Left renal cortex interstitium (tissue), 4 donors: ENCODE data around the gene TMSB15B. TPM values are rescaled to one million over a fixed set of nuclear protein-coding genes. Genes with fewer than 3 reads are reported as not detected.
A peak's percentile ranks its signal among the peaks of the same experiment; 100 is the strongest.
"Not testable (repeated sequence)": the region's sequence is repeated elsewhere in the genome, so short reads cannot be mapped to it uniquely, and the experiment has no call there.

Experiments used
- DNase-seq, 4 donors: peaks; one replicate each; pipeline ENCODE4 v3.0.0-alpha.2; 2013; ENCODE audit warnings: low read depth in 4 of 4, low spot score in 2 of 4, missing footprints in 1 of 4
- polyA plus RNA-seq, 4 donors: library from polyadenylated mRNA; unstranded; fragments of 120-200 nt; gene quantifications; one replicate each; pipeline ENCODE4 v1.2.1, GENCODE V29; 2013; ENCODE audit not compliant: insufficient read length in 4 of 4

The TMSB15B gene
- polyA plus RNA-seq: 10 to 100 TPM; 20.1 to 27.1 (median 25.4) TPM

DNA sequence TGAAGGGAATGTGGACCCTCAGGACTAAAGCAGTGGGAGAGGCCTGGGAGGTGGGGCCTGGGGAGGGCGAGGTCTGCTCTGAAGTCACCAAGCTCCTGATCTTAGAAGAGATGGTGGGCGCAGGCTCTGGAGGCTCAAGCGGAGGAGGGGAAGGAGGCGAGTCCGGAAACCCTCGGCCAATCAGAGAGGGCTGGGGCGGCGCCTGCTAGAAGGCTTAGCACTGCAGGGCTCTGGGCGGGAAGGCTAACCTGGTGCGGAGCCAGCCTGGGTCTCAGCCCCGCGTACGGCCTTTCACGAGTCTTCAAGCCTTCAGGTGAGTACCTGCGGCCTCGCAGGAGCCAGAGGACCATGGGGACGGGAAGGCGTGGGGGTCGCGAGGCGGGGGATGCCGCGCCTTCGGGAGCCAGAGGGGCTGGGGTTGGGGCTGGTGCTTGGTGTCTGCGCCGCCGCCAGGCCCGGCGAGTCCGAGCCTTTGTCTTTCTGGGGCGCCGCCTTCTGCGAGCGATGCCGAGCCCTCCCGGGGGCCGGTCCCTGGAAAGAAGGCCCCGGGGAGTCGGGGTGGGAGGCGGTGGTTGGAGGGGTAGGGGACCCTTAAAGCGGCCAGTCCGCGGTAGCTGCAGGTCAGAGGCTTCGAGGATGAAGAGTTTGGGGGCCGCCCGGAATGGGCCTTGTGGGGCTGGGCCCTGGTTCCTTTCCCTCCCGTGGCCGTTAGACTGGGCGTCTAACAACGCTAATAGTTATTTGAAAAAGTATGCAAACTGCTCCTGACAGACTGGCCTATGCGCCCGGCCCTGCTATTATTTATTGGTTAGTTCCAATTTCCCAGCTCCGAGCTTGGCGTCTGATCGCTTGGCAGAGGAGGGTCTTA is at the start of gene TMSB15B:
Gene TMSB15B (plus strand): TSS at position 217 of the 868 bp plus-strand sequence.
- DNase-seq: not testable (repeated sequence)

GRCh38 chrX:103913356-103914020 is 48.9 kb upstream of the TMSB15B start:
- DNase-seq: no peak

- DNase-seq: peak; percentile 28 to 72 (median 28)
These were observed 44.4 kb upstream of the TMSB15B start for GRCh38 chrX:103918050-103918449.

DNA sequence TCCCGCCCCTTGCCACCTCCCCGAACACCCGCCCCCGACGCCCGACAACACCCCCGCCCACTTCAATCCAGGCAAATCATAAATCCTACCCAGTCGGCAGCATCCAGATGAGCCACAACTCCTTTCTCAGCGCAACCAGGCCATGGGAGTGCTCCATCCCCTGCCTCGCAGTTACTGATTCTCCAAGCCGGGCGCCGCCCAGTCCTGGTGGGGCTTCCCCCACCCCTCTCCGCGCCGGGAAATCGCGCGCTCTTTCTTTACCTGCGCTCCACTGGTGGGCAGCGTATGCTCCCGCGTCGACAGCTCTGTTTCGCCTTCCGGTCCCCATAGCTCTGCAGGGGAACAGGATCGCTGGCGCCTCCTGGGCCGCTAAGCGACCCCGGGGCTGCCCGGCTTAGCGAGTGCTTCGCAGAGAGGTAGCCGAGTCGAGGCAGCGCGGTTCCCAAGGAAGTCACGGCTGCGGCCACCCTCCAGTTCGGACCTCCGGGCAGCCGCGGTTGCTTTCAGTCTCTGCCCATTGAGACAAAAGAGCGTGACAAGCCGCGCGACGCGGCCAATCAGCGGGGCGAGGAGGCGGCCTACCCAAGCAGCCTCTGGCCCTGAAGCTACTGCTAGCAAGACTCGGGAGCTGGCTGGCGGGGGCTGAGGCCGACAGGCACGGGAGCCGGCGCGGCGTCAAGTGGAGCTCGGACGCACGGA is 43.7 kb upstream of the TMSB15B start:
- DNase-seq: peak; percentile 26 to 44 (median 35)

GRCh38 chrX:103919270-103919637 is 43.2 kb upstream of the TMSB15B start:
- peak; percentile 9 to 46 (median 25) for DNase-seq

DNA sequence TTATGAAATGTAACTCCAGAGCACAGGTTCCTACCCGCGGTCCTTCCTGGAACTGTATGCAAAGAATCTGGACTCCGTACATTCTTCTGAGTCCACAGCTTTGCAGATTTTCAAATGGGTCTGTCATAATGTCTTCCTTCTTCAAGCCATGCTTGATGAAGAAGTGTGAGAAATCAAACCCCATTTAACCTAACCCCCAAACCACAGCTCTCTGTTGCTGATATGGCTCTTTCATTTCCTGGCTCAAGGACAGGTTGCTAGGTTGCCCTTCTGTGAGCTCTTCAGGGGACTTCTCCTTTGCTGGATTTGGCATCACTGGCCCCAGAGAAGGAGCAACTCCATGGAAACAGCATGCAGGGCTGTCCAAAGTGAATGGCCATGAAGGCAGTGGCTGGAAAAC is 41.9 kb upstream of the TMSB15B start:
- not testable (repeated sequence) for DNase-seq

GRCh38 chrX:103927030-103927429 is 35.4 kb upstream of the TMSB15B start:
- no peak for DNase-seq

DNA sequence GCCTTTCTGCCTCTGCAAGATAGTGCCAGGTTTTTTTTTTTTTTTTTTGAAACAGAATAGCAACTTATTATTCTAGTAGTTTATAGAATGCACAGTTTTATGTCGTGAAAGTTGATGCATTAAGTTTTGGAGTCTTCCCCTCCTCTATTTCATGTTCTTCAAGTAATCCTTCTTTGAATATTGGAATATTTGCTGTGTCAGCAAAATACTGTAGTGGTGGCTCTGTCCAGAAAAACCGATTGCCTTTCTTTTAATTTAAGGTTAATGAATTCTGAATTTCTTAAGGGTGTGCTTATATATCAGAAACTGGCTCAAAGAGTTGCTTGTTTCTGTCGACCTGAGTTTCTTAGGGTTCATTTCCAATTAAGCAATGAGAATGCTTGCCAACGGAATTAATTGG is 34.8 kb upstream of the TMSB15B start:
- no peak for DNase-seq

DNA sequence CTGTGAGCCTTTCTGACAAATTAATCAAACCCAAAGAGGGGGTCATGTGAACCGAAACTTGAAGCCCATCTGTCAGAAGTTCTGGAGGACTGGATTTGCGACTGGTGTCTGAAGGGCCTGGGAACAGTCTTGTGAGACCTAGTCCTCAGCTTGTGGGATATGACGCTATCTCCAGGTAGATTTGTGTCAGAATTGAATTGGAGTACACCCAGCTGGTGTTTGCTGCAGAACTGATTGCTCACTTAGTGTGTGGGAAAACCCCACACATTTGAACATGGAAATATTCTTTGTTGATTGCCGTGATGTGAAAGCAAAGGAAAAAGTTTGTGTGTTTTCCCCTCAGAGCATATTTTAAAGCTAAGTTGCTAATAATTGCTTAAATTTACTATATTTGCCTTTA is 30.3 kb upstream of the TMSB15B start:
- DNase-seq: no peak

GRCh38 chrX:103940257-103940656 is 22.2 kb upstream of the TMSB15B start:
- not testable (repeated sequence) for DNase-seq

DNA sequence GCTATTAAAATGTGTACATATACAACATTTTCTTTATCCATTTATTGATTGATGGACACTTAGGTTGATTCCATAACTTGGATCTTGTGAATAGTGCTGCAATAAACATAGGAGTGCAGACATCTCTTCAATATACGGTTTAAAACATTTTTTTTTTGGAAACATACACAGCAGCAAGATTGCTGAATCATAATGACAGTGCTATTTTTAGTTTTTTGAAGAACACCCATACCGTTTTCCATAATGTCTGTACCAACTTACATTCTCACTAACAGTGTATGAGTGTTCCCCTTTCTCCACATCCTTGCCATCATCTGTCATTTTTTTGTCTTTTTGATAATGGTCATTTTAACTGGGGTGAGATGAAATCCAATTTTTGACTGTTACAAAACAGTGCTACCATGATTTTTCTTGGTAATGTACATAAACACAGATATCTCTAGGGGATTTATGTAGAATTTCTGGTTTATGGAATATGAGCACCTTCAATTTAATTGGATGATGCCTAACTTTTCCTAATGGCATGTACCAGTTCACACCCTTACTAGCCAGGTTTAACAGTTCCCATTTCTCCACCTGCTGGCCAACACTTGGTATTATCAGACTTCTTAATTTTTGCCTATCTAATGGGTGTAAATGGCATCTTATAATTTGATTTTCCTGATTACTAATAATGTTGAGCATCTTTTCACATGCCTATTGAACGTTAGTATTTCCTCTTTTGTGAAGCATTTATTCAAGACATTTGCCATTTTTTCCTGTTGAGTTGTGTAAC is 21.0 kb upstream of the TMSB15B start:
- DNase-seq: no peak

DNA sequence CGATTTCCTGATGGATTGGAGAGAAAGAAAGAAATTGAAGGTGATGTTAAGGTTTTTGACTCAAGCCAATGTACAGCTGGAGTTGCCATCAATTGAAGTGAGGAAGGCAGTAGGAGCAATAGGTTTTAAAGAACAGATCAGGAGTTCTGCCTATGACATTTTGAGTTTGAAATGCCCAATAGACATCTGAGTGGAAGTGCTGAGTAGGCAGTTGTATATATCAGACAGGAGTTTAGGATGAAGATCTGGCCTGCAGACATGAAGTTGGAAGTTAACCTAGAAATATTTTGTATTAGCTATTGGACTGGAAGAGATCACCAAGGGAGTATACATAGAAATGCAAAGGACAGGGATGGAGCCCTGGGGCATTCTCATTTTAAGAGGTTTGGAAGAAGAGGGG is 12.9 kb upstream of the TMSB15B start:
- no peak for DNase-seq

DNA sequence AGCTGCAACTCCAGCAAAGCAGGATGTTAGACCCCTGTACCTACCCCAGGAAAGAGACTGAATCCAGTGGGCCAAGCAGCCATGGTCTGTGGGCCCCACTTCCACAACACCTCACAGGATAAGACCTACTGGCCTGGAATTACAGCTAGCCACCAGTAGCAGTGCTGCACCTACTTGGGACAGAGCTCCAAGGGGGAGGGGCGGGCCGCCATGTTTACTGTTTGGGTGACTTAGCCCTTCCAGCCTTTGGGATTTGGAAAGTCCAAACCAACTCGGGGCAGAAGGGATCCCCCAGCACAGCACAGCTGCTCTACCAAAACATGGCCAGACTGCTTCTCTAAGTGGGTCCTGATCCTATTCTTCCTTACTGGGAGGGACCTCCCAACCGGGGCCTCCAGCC is 9.1 kb upstream of the TMSB15B start:
- no peak for DNase-seq

GRCh38 chrX:103954259-103954658 is 8.2 kb upstream of the TMSB15B start:
- no peak for DNase-seq

DNA sequence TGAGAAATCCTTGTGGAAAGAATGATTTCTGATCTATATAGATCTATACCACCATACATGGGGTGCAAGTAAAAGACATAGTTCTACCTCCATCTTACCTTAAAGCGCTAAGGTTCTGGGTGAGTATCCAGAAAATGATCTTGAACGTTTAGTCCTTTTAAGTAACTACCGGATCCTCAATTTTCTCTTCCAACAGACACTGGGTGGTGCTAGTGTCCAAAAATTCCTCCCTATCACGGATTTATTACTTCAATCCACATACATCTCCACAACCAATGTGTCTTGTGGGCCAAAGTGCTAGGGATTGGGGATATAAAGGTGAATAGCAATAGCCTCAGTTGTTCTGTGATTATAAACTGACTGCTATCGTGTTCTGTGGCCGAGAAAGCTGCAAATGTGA is 1.8 kb upstream of the TMSB15B start:
- not testable (repeated sequence) for DNase-seq

DNA sequence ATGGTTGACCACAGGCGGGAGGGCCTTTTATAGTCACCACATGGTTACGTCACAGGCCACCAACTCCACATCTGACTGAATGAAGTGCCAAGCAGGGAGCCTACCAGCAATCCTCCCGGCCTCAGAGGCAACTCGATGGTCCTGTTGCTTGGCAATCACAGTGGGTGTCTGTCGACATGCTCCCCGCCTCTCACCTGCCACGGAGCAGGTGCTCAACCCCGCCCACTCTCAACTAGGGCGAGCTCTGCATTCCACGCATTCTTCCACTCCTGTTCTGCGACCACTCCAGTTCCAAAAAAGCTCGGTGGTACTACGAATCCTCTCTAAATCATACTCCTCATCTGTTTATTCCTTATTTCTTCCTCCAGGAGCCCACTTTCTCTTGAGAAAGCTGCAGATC is 21.1 kb downstream of the TMSB15B start:
- not testable (repeated sequence) for DNase-seq

DNA sequence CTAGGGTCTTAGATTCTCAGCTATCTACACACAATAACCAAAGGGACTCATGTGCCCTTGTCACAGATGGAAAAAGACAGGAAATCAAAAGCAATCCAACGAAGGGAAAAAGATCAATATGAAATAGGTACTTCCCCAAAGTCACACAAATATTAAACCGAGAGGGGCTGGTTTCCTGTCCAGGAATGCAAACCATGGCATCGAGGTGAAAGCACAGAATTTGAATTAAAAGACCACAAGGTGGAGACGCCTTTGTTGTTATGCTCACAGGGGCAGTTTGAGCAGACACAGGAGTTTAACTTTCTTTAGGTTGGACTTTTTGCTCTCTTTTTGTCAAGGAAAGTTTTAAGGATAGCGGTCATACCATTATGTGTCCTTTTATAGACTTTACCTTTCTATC is 36.8 kb downstream of the TMSB15B start:
- no peak for DNase-seq

GRCh38 chrX:104008831-104009230 is 46.4 kb downstream of the TMSB15B start:
- DNase-seq: no peak

DNA sequence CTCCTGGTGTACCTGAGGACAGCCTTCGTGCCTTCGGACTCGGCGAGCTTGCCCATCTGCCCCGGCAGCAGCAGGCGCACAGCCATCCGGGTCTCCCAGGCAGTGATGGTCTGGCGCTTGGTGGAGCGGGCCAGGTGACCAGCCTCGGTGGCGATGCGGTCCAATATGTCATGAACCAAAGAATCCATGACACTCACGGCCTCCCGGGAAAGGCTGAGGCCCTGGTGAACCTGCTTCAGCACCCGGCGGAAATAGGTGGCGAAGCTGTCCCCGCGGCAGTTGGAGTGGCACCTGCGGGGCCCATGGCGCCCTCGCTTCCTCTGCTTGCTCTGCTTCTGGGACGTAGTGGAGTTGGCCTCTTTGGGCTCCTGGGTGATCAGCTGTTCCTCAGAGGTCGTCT is 50.7 kb downstream of the TMSB15B start:
- DNase-seq: no peak

DNA sequence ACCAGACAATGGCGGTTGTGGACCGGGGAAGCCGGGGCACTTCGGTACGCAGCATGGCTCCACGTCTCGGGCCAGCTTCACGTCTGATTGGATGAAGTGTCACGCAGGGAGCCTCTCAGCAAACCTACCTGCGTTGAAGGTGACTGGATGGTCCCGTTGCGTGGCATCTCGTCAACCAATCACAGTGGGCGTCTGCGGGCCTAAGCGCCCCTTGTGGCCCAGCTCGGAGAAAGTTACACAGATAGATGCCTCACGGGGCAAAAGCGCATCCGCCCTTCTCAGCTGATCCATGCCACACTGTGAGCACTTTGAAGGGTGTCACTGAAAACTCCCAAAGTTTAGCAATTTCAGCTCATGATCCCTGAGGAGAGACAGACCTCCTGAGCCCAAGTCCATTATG is 51.2 kb downstream of the TMSB15B start, which contains the start of gene H2BW1:
Gene H2BW1 (minus strand): TSS at position 103 of the 400 bp plus-strand sequence. CDS start 132 bp downstream, outside the sequence.
- DNase-seq: no peak
